Cardiac septum (tissue), 1 donor: ENCODE data around the gene LZTFL1. TPM values are rescaled to one million over a fixed set of nuclear protein-coding genes. Genes with fewer than 3 reads are reported as not detected.
"Not testable (repeated sequence)": the region's sequence is repeated elsewhere in the genome, so short reads cannot be mapped to it uniquely, and the experiment has no call there.

Experiments
- DNase-seq: peaks from one replicate; pipeline ENCODE4 v3.0.0-alpha.2; 2020; ENCODE audit warnings: low spot score
- intact Hi-C: fragments of 100-400 bp; cut with DNase I; formaldehyde crosslinking; loops from one replicate; pipeline ENCODE4 v1.14.0; 2022
- total RNA-seq: library from RNA; stranded (reverse); fragmentation: NEBNext Ultra II Directional; extraction: Animal tissue kit (Norgen Biotek cat#: 25700); gene quantifications from one replicate; pipeline ENCODE4 v1.2.1, GENCODE V29; 2021
- donor health status: DM: no; HTN: no; CAD: no.

The LZTFL1 gene
- total RNA-seq, 1 donor from 2014 or later: 6.0 TPM

DNA sequence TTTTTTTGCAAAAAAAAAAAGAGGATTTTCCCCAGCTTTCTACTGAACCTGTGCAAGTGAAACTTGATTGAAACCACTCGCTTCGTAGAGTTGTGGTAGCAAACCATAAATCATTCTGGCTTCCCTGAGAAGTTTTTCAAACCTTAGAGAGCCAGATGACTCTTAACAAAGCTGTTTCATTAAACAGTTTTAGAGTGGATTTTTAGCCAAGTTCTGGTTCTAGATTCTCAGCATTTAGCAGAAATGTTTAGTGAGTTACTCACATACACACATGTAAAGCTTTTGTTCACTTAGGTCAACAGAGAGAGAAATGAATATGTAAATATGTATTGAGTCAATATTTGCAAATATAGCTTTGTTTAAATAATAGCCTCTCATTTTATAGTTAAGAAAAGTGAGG is 26.3 kb upstream of the LZTFL1 start:
- intact Hi-C loops: no loop called here

DNA sequence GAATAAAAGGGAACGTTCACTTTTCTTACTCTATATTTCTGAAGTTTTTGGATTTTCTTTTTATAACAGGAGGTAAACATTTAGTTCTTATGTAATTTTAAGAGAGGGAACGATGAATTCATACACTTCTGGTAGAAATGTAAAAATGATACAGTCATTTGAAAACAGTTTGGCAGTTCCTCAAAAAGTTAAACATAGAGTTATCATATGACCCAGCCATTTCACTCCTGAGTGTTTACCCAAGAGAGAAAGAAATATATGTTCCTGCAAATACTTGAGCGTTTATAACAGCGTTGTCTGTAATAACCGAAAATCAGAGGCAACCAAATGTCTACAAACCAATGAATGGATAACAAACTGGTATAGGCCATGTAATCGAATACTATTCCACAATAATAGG is 23.6 kb upstream of the LZTFL1 start:
- intact Hi-C loops: no loop called here

More for the DNA sequence above, 26.3 kb upstream of the LZTFL1 start:
- no peak for DNase-seq

GRCh38 chr3:45864760-45865519 is 23.0 kb upstream of the LZTFL1 start:
- intact Hi-C loops: no loop called here

More for the DNA sequence above, 23.6 kb upstream of the LZTFL1 start:
- no peak for DNase-seq

DNA sequence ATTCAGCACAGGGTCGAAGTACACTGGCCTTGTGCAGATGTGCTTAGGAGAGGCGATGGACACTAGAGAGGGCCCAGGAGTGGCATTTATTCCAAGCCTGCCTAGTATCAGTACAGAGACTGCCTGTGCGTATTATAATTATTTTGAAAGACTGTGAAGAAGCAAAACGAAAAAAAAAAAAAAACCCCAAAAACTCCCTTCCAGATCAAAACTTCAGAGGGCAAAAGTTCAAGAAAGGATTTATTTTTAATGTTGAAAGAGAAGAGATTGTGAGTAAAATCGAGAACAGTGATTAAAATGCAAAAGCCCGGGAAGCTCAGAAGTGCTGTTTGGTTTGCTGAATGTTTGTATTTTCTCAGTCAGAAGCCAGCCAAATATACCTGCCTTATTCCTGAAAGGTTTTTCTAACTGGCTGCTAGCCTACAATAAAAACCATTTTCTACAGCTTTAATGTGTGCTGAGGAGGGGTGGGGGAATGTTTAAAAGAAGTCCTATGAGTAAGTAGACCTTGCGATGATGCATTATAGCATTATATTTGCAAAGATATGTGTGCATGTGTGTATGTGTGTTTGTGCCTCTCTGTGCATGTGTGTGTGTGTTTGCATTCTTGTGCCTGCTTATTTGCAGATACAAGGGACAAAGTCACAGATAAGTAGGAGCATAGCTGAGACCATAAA is 19.3 kb upstream of the LZTFL1 start:
- DNase-seq: no peak
- intact Hi-C loops: no loop called here

More at GRCh38 chr3:45864760-45865519, 23.0 kb upstream of the LZTFL1 start:
- DNase-seq: no peak

DNA sequence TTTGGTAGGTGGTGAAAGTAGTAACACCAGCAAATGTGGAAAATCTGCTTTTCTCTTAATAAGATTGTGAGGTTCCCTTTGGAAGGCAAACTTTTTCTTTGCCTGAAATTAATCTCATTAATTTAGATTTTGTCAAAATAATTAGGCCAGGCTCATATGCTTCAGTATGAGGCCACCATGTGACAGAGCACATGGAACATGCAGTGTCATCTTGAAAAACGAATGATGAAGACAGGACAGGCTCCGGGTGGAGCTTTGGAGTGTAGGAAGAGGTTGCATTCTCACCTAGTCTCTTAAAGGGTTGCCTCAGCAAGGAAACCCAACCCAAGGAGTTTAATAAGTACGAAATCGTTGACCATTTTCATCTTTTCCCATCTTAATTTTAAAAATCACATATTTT is 18.6 kb upstream of the LZTFL1 start:
- intact Hi-C loops: no loop called here
- DNase-seq: no peak

DNA sequence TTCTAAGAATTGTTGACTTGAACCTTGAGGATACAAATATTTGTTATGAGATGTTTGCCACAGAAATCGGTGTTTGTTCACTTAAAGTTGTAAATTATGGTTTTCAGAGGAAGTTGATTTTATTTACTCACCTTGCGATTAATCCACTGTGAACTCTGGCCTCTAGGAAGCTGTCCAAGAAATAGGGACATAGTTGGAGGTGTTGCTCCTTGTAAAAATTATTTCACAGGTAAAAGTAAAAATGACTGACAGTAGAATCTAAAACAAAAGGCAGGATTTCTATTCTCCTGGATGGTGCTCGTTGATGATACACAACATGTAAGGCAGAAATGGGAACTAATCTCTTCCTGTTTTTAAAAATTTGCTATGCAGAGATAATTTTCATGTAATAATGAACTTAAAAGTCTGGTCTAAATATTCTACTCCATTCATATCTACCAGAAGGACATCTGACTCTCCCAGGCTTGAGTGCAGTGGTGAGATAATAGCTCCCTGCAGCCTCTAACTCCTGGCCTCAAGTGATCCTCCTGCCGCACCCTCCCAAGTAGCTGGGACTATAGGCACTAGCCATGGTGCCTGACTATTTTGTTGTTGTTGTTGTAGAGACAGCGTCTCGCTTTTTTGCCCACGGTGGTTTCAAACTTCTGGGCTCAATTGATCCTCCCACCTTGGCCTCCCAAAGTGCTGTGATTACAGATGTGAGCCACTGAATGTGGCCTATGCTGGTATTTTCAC is 17.1 kb upstream of the LZTFL1 start:
- intact Hi-C loops: no loop called here
- DNase-seq: no peak

GRCh38 chr3:45857024-45857423 is 15.1 kb upstream of the LZTFL1 start:
- intact Hi-C loops, DNase-seq: not testable (repeated sequence)

- intact Hi-C loops, DNase-seq: not testable (repeated sequence)
Observed at GRCh38 chr3:45856323-45856722, 14.4 kb upstream of the LZTFL1 start.

- intact Hi-C loops: no loop called here
- no peak for DNase-seq
Observed at GRCh38 chr3:45852828-45853227, 10.9 kb upstream of the LZTFL1 start.

GRCh38 chr3:45848392-45848791 is 6.5 kb upstream of the LZTFL1 start:
- DNase-seq: no peak
- intact Hi-C loops: loop anchor here (10.0 kb wide), 1 partner anchor 226 kb away; no protein-coding TSS in a partner anchor

DNA sequence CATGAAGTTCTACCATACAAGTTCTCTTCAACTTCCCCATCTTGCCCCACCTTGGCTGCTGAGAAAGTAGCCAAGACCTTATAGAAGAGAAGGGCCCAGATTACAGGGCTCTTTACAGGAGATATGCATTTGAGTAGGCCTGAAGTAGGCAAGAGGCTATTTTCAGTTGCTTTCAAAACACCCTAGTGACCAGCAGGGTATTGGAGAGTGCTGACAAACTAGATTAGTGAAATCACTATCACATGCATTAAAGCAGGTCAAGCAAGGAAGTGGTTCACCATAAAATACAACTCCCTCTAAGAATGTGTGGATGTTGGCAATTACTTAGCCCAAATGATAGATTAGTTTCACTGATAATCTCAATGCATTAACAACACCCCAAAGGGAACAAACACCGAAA is 2.7 kb upstream of the LZTFL1 start:
- intact Hi-C loops: loop anchor here (10.0 kb wide), 1 partner anchor 230 kb away; no protein-coding TSS in a partner anchor

DNA sequence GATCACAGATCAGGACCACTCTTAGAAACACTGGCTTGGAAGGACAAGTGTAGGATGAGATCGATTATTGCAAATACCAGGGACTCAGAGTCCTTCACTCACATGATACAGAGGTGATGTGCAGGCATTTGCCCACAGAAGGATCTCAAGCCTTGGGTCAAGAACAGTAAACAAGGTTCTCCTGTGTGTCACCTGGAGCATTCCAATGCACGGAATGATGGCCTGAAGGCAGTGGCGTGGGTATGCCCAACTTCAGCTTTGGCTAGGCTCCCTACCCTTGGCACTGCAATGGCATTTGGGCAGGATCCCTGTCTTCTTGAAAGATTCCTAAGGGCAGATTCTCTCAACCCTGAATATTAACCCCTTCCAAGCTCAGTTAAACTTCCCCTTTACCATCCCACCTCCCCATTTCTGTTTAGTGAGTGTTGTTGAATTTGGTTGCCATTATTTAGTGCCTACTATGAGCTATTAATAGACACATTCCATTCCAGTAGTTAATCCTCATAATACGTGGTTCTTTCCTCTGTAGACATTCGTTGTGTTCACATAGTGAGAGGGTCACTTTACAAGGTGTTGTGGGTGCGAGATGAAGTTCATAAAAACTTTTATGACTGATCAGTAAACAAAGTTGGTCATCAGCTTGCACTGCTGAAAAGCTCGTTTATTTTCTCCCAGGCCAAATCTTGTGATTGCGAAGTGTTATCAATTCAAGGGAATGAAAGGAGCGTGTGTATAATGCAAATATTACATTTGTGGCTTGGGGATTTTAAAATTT is 1.1 kb upstream of the LZTFL1 start:
- DNase-seq: no peak
- intact Hi-C loops: loop anchor here (10.0 kb wide), 1 partner anchor 232 kb away; no protein-coding TSS in a partner anchor

More for the DNA sequence above, 2.7 kb upstream of the LZTFL1 start:
- DNase-seq: no peak

DNA sequence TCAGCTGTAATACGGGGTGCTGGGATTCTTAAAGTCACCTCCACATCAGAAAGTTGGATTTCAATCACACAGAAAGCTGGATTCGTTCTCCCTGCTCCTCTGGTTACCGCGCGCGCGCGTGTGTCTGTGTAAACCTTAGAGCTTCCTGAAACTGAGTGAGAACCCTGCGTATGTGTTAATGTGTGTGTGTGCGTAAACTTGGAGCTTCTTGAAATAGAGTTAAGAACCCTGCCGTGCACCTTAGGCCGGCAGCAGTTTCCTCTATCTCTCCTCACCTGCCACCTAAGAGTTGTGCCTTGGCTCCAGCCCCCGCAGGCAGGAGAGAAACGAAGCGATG is 531 bp downstream of the LZTFL1 start:
- intact Hi-C loops: loop anchor here (10.0 kb wide), 1 partner anchor 233 kb away; no protein-coding TSS in a partner anchor

DNA sequence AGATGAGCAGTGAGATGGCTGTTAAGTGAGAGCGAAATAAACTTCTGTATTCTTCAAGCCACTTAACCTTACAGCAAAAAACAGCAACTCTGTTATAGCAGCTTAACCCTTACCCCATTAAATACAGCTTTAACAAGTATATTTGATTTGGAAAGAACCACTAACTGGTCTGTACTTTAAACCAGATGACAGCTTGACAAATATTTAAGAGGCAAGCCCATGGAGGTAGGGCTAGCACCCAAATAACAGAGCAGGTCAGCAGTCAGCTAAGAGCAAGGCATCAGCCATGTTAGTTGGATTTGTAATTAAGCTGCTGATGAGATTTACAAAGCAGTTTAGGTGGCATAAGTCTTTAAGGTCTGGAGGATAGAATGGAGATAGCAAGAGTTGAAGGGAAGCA is 3.5 kb downstream of the LZTFL1 start:
- intact Hi-C loops: no loop called here

More for the DNA sequence above, 531 bp downstream of the LZTFL1 start:
- no peak for DNase-seq

GRCh38 chr3:45832699-45833098 is 9.2 kb downstream of the LZTFL1 start:
- DNase-seq: no peak
- intact Hi-C loops: loop anchor here (5.0 kb wide), 1 partner anchor 70 kb away; no protein-coding TSS in a partner anchor

More for the DNA sequence above, 3.5 kb downstream of the LZTFL1 start:
- no peak for DNase-seq

- intact Hi-C loops: loop anchor here (5.0 kb wide), 1 partner anchor 68 kb away; no protein-coding TSS in a partner anchor
- no peak for DNase-seq
Observed at GRCh38 chr3:45830121-45830520, 11.8 kb downstream of the LZTFL1 start.

DNA sequence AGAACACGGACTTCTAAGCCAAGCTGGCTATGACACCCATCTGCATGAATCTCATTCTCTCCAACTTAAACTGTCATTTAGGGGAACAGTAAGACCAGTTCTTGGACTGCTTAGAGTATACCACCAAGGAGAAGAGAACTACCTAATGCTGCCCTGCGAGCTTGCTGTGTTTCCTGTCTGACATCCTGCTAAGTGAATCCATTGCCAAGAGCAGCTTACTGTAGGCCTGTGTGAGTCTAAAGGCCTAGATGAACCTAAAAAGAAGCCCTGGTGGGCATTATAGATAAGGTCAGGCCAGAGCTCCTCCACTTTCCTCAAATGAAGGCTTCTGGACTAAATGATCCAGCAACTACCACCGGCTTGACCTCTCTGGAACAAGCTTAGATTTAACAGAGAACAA is 15.0 kb downstream of the LZTFL1 start:
- DNase-seq: no peak
- intact Hi-C loops: no loop called here

GRCh38 chr3:45826321-45826720 is 15.6 kb downstream of the LZTFL1 start:
- intact Hi-C loops: no loop called here
- DNase-seq: no peak

- intact Hi-C loops: no loop called here
Observed at GRCh38 chr3:45821127-45821526, 20.8 kb downstream of the LZTFL1 start.

More at GRCh38 chr3:45821127-45821526, 20.8 kb downstream of the LZTFL1 start:
- DNase-seq: no peak
